ENCODE results near the gene LRMDA. TPM values are rescaled to one million over a fixed set of nuclear protein-coding genes. Genes with fewer than 3 reads are reported as not detected.
"Not testable (repeated sequence)": the region's sequence is repeated elsewhere in the genome, so short reads cannot be mapped to it uniquely, and the experiment has no call there.

LRMDA gene
- total RNA-seq, 1 donor from 2014 or later = 0.19 TPM

GRCh38 chr10:76050291-76050625 is 618.8 kb downstream of the LRMDA start:
- H3K36me3 Mint-ChIP-seq (ENCODE audit: unreplicated experiment) = peaks cover 2% of the 10 kb centered on the region
- H3K27me3 Mint-ChIP-seq (ENCODE audit: unreplicated experiment) = peaks cover 65% of the 10 kb centered on the region
- no peaks in the 10 kb centered on the region for H3K9me3 Mint-ChIP-seq (ENCODE audit: unreplicated experiment)
- no peak for TF ChIP-seq CTCF (IDR thresholded peaks at IDR 0.05)
- DNase-seq (ENCODE audit: extremely low spot score, unreplicated experiment) = no peak
- H3K27ac Mint-ChIP-seq (ENCODE audit: unreplicated experiment) = no peak overlapping the region
- no peaks in the 10 kb centered on the region for H3K4me1 Mint-ChIP-seq (ENCODE audit: unreplicated experiment)
- H3K4me3 Mint-ChIP-seq (ENCODE audit: unreplicated experiment) = no peak overlapping the region

GRCh38 chr10:76051007-76051936 is 619.8 kb downstream of the LRMDA start:
- Mint-ChIP-seq H3K4me1 (ENCODE audit: unreplicated experiment) (no peaks in the 10 kb centered on the region), H3K4me3 (ENCODE audit: unreplicated experiment) (no peak overlapping the region), H3K27ac (ENCODE audit: unreplicated experiment) (no peak overlapping the region), H3K9me3 (ENCODE audit: unreplicated experiment) (no peaks in the 10 kb centered on the region), H3K36me3 (ENCODE audit: unreplicated experiment) (peaks cover 2% of the 10 kb centered on the region), H3K27me3 (ENCODE audit: unreplicated experiment) (peaks cover 55% of the 10 kb centered on the region)
- no peak for TF ChIP-seq CTCF (IDR thresholded peaks at IDR 0.05)
- DNase-seq (ENCODE audit: extremely low spot score, unreplicated experiment) = no peak

- H3K36me3 Mint-ChIP-seq (ENCODE audit: unreplicated experiment) = peaks cover 2% of the 10 kb centered on the region
Measured at GRCh38 chr10:76052682-76053503, 621.5 kb downstream of the LRMDA start.

GRCh38 chr10:76055466-76055865 is 624.0 kb downstream of the LRMDA start:
- Mint-ChIP-seq H3K4me1 (ENCODE audit: unreplicated experiment) (no peaks in the 10 kb centered on the region), H3K4me3 (ENCODE audit: unreplicated experiment) (no peak overlapping the region), H3K27me3 (ENCODE audit: unreplicated experiment) (peaks cover 63% of the 10 kb centered on the region), H3K36me3 (ENCODE audit: unreplicated experiment) (peaks cover 2% of the 10 kb centered on the region), H3K27ac (ENCODE audit: unreplicated experiment) (no peak overlapping the region), H3K9me3 (ENCODE audit: unreplicated experiment) (no peaks in the 10 kb centered on the region)
- DNase-seq (ENCODE audit: extremely low spot score, unreplicated experiment) = no peak
- no peak for TF ChIP-seq CTCF (IDR thresholded peaks at IDR 0.05)

More at GRCh38 chr10:76052682-76053503, 621.5 kb downstream of the LRMDA start:
- no peaks in the 10 kb centered on the region for H3K4me1 Mint-ChIP-seq (ENCODE audit: unreplicated experiment)
- no peak for DNase-seq (ENCODE audit: extremely low spot score, unreplicated experiment)
- TF ChIP-seq CTCF (IDR thresholded peaks at IDR 0.05) = no peak
- peaks cover 56% of the 10 kb centered on the region for H3K27me3 Mint-ChIP-seq (ENCODE audit: unreplicated experiment)
- no peak overlapping the region for H3K27ac Mint-ChIP-seq (ENCODE audit: unreplicated experiment)
- H3K4me3 Mint-ChIP-seq (ENCODE audit: unreplicated experiment) = no peak overlapping the region
- no peaks in the 10 kb centered on the region for H3K9me3 Mint-ChIP-seq (ENCODE audit: unreplicated experiment)

GRCh38 chr10:76055963-76056362 is 624.5 kb downstream of the LRMDA start:
- Mint-ChIP-seq H3K27me3 (ENCODE audit: unreplicated experiment) (peaks cover 58% of the 10 kb centered on the region), H3K9me3 (ENCODE audit: unreplicated experiment) (no peaks in the 10 kb centered on the region), H3K36me3 (ENCODE audit: unreplicated experiment) (peaks cover 2% of the 10 kb centered on the region), H3K4me3 (ENCODE audit: unreplicated experiment) (no peak overlapping the region), H3K4me1 (ENCODE audit: unreplicated experiment) (no peaks in the 10 kb centered on the region), H3K27ac (ENCODE audit: unreplicated experiment) (no peak overlapping the region)
- TF ChIP-seq CTCF (IDR thresholded peaks at IDR 0.05) = no peak
- DNase-seq (ENCODE audit: extremely low spot score, unreplicated experiment) = no peak

GRCh38 chr10:76060993-76061392 is 629.6 kb downstream of the LRMDA start:
- H3K36me3 Mint-ChIP-seq (ENCODE audit: unreplicated experiment); DNase-seq (ENCODE audit: extremely low spot score, unreplicated experiment); H3K4me1 Mint-ChIP-seq (ENCODE audit: unreplicated experiment); H3K4me3 Mint-ChIP-seq (ENCODE audit: unreplicated experiment); H3K9me3 Mint-ChIP-seq (ENCODE audit: unreplicated experiment); H3K27ac Mint-ChIP-seq (ENCODE audit: unreplicated experiment): not testable (repeated sequence)
- H3K27me3 Mint-ChIP-seq (ENCODE audit: unreplicated experiment) = peaks cover 43% of the 10 kb centered on the region
